Measurements from ENCODE around the gene IYD.

Gene IYD

DNA sequence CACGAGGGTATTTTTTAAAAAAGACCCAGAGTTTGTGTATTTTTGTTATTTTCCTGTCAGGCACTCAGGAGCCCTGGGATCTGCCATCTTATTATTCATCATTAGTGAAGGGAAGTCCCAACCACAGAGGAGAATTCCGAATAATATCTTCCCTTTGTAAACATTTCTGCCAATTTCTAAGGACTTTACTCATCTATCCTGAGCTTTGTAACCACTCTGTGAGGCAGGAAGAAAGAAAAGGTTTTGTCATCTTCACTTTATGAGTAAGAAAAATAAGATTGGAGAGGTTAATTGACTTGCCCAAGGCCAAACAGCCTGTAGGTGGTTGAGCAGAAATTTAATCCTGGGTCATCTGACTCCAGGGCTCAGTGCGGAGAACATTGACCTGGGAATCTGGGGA lies 23.0 kb upstream of the IYD start:
- no peak overlapping the region for H3K4me3 ChIP-seq (ENCODE audit: low read depth, low read length)
- TF ChIP-seq, protein P1, sequence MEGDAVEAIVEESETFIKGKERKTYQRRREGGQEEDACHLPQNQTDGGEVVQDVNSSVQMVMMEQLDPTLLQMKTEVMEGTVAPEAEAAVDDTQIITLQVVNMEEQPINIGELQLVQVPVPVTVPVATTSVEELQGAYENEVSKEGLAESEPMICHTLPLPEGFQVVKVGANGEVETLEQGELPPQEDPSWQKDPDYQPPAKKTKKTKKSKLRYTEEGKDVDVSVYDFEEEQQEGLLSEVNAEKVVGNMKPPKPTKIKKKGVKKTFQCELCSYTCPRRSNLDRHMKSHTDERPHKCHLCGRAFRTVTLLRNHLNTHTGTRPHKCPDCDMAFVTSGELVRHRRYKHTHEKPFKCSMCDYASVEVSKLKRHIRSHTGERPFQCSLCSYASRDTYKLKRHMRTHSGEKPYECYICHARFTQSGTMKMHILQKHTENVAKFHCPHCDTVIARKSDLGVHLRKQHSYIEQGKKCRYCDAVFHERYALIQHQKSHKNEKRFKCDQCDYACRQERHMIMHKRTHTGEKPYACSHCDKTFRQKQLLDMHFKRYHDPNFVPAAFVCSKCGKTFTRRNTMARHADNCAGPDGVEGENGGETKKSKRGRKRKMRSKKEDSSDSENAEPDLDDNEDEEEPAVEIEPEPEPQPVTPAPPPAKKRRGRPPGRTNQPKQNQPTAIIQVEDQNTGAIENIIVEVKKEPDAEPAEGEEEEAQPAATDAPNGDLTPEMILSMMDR (IDR thresholded peaks at IDR 0.05) = no peak
- no peaks in the 10 kb centered on the region for H3K9me3 ChIP-seq (ENCODE audit: control insufficient read depth, low read length)
- H3K36me3 ChIP-seq (ENCODE audit: control insufficient read depth, insufficient read depth, low read length) = no peaks in the 10 kb centered on the region
- no peaks in the 10 kb centered on the region for H3K27me3 ChIP-seq (ENCODE audit: control insufficient read depth, insufficient read depth, low read length)
- no peak overlapping the region for H3K9ac ChIP-seq
- no peak overlapping the region for H3K4me2 ChIP-seq (ENCODE audit: low read length)
- H3K4me1 ChIP-seq = no peaks in the 10 kb centered on the region
- H2AFZ ChIP-seq = no peak overlapping the region
- H3K27ac ChIP-seq = no peak overlapping the region
- no peaks in the 10 kb centered on the region for H3K79me2 ChIP-seq

DNA sequence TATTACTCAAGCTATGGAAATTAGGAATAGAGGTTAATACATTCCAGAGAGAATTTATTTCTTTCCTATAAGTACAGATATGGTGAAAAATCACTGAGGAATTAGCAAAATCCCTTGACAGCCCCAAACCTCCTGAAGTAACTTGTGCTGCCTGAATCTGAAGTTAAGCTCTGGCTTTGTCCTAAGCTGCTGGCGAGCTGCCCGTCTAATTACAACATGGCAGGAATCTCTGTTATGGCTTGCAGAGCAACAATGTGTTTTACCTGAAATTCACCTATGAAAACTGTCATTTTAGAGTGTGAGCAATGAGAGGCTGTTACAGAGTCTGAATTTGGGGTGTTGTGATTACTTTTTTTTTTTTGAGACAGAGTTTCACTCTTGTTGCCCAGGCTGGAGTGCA lies 22.5 kb upstream of the IYD start:
- Histone ChIP-seq H3K27me3 (ENCODE audit: control insufficient read depth, insufficient read depth, low read length) (no peaks in the 10 kb centered on the region), H3K4me2 (ENCODE audit: low read length) (no peak overlapping the region), H2AFZ (no peak overlapping the region), H3K4me3 (ENCODE audit: low read depth, low read length) (no peak overlapping the region), H3K9ac (no peak overlapping the region), H3K79me2 (no peaks in the 10 kb centered on the region), H3K27ac (no peak overlapping the region), H3K36me3 (ENCODE audit: control insufficient read depth, insufficient read depth, low read length) (no peaks in the 10 kb centered on the region), H3K4me1 (no peaks in the 10 kb centered on the region), H3K9me3 (ENCODE audit: control insufficient read depth, low read length) (no peaks in the 10 kb centered on the region)
- TF ChIP-seq, protein P1 (IDR thresholded peaks at IDR 0.05) = no peak

DNA sequence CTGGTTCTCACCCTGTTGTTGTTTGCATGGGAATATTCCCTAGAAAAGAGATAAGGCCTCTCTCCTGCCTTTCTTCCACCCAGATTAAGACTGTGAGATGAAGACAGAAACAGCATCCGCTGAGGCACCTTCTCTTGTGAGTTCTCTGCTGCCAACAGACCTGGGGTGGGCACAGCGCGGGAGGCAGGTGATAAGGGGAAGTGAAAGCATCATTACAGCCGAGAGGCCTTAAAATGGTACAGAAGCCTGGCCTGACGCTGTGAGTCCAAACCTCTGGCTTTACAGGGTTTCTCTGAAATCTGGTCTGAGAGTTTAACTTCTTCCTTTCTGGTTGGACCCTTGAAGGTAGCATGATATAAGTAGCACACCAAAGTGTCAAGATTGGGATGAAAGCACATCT lies 21.0 kb upstream of the IYD start:
- Histone ChIP-seq H3K79me2 (no peaks in the 10 kb centered on the region), H3K4me3 (ENCODE audit: low read depth, low read length) (no peak overlapping the region), H2AFZ (no peak overlapping the region), H3K9ac (no peak overlapping the region), H3K27me3 (ENCODE audit: control insufficient read depth, insufficient read depth, low read length) (no peaks in the 10 kb centered on the region), H3K36me3 (ENCODE audit: control insufficient read depth, insufficient read depth, low read length) (no peaks in the 10 kb centered on the region), H3K27ac (no peak overlapping the region), H3K4me2 (ENCODE audit: low read length) (no peak overlapping the region), H3K4me1 (no peaks in the 10 kb centered on the region), H3K9me3 (ENCODE audit: control insufficient read depth, low read length) (no peaks in the 10 kb centered on the region)
- TF ChIP-seq, protein P1 (IDR thresholded peaks at IDR 0.05) = no peak

DNA sequence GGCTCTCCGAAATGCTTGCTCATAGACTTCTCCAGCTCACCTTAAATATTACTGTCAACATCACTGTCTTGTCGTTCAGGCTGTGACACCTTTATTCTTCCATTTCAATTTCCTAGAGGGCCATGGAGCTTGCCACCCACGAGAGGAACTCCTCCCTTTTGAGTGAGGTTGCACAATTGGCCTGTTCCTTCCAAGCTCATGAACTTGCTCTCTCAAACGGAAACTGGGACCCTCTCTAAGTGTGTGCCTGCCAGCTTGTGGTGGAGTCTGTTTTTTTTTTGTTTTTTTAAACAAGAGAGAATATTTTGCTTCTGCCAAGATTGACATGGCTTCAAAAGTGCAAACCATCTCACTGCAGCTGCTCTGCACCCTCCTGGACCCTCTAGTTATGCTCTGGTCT lies 19.3 kb upstream of the IYD start:
- Histone ChIP-seq H3K79me2 (no peaks in the 10 kb centered on the region), H3K27me3 (ENCODE audit: control insufficient read depth, insufficient read depth, low read length) (no peaks in the 10 kb centered on the region), H3K4me1 (no peaks in the 10 kb centered on the region), H3K4me2 (ENCODE audit: low read length) (no peak overlapping the region), H3K27ac (no peak overlapping the region), H3K9ac (no peak overlapping the region), H3K9me3 (ENCODE audit: control insufficient read depth, low read length) (no peaks in the 10 kb centered on the region), H2AFZ (no peak overlapping the region), H3K36me3 (ENCODE audit: control insufficient read depth, insufficient read depth, low read length) (no peaks in the 10 kb centered on the region), H3K4me3 (ENCODE audit: low read depth, low read length) (no peak overlapping the region)
- TF ChIP-seq, protein P1 (IDR thresholded peaks at IDR 0.05) = no peak
